HG03025 (cell line): ENCODE measurements around the gene ZNF106.

Experiments
- ATAC-seq: cut with Tn5 transposase; IDR thresholded peaks from one replicate; pipeline ENCODE4 v1.9.1; 2021; ENCODE audit warnings: mild to moderate bottlenecking, moderate library complexity; ENCODE audit not compliant: unreplicated experiment, low FRiP score

ZNF106 gene

GRCh38 chr15:42482701-42483100 lies 8.2 kb downstream of the ZNF106 start:
- ATAC-seq = no peak

- ATAC-seq = no peak
These were observed 16.1 kb downstream of the ZNF106 start for GRCh38 chr15:42474827-42475226.

GRCh38 chr15:42471002-42471401 lies 19.9 kb downstream of the ZNF106 start:
- ATAC-seq = no peak

- no peak for ATAC-seq
These were observed 25.3 kb downstream of the ZNF106 start for GRCh38 chr15:42465520-42466259.

GRCh38 chr15:42461261-42461660 lies 29.7 kb downstream of the ZNF106 start:
- no peak for ATAC-seq

- no peak for ATAC-seq
These were observed 33.2 kb downstream of the ZNF106 start for GRCh38 chr15:42457445-42458442.

GRCh38 chr15:42456971-42457370 lies 34.0 kb downstream of the ZNF106 start:
- ATAC-seq = no peak

- ATAC-seq = no peak
These were observed 34.4 kb downstream of the ZNF106 start for GRCh38 chr15:42456531-42456930.

- ATAC-seq = no peak
These were observed 37.1 kb downstream of the ZNF106 start for GRCh38 chr15:42453826-42454225.

GRCh38 chr15:42450425-42450790 lies 40.5 kb downstream of the ZNF106 start:
- no peak for ATAC-seq

GRCh38 chr15:42449770-42450424 lies 41.0 kb downstream of the ZNF106 start:
- ATAC-seq = no peak

GRCh38 chr15:42448281-42448680 lies 42.7 kb downstream of the ZNF106 start:
- ATAC-seq = no peak

- ATAC-seq = no peak
These were observed 43.3 kb downstream of the ZNF106 start for GRCh38 chr15:42447599-42447998.

GRCh38 chr15:42445551-42445950 lies 45.4 kb downstream of the ZNF106 start:
- ATAC-seq = no peak

- no peak for ATAC-seq
These were observed 46.4 kb downstream of the ZNF106 start for GRCh38 chr15:42444415-42445063.

GRCh38 chr15:42427429-42428223 lies 63.3 kb downstream of the ZNF106 start:
- ATAC-seq = no peak

- ATAC-seq = no peak
These were observed 69.6 kb downstream of the ZNF106 start for GRCh38 chr15:42421376-42421775.

- no peak for ATAC-seq
These were observed 71.6 kb downstream of the ZNF106 start for GRCh38 chr15:42419369-42419768.

GRCh38 chr15:42413920-42414319 lies 77.0 kb downstream of the ZNF106 start:
- ATAC-seq = no peak

- ATAC-seq = no peak
These were observed 79.1 kb downstream of the ZNF106 start for GRCh38 chr15:42411884-42412283.
